HUDEP-2 (cell line): ENCODE data around the gene CPM.
A peak's percentile ranks its signal among the peaks of the same experiment; 100 is the strongest.

Source experiments
- DNase-seq, 76 experiments: peaks; one replicate each; lab custom pipeline; 2025; ENCODE audit not compliant: unreplicated experiment in 76 of 76; lab: John Stamatoyannopoulos, UW

Gene CPM

DNA sequence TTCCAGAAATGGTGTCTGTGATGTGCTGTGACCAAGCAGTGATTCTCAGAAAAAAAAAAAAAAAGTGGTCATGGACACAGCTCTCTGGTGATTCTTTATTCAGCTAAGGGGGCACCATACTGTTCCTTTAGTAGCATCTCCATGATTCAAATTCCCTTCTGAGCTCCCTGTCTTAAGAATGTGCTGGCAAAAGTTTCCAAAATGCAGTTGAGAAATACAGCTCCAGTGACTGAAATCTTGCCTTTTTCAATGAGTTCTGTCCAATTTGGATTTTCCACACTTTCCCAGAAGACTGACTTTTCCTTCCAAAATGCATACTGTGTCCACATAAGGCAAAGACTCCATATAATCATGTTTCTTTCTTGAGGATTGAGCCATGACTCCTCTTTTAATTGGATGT lies 24.3 kb upstream of the CPM start:
- DNase-seq, result no peak

GRCh38 chr12:68956466-68956865 lies 23.5 kb upstream of the CPM start:
- no peak for DNase-seq

- no peak for DNase-seq
These were observed 21.8 kb upstream of the CPM start for GRCh38 chr12:68954811-68955210.

DNA sequence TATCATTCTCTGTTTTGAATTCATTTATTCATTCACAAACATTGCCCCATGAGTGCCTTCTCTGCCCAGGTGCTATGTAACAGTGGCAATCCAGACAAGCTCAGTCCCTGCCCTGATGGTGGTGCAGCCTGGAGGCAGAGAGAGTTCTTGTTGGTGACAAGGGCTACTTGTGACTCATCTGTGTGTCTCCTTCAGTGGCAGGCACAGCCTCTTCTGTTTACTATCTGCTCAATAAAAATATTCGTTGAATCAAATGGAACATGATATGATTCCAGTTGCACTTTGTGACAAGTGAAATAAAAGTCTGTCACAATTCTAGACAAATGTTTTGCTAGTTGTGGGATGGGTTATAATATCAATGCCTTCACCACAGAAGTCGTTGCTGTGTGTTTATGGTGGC lies 20.6 kb upstream of the CPM start:
- no peak for DNase-seq

DNA sequence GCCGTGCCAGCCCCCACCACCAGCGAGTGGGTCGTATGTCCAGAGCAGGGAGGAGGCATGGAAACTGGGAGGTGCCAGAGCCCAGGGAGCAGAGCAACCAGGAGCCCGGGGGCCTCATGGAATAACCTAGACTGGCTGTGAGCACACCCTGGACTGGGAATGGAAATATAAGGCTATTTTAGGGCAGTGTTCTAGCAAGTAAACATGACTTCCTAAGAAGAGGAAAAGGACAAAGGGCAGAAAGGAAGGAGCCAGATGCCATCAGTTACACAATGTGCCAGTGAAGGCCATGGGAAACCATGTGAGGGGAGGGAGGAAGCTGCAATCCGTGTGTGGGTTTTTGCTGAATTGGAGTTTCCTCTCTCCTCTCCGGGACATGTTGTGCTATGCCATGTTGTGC lies 18.7 kb upstream of the CPM start:
- DNase-seq, result no peak

DNA sequence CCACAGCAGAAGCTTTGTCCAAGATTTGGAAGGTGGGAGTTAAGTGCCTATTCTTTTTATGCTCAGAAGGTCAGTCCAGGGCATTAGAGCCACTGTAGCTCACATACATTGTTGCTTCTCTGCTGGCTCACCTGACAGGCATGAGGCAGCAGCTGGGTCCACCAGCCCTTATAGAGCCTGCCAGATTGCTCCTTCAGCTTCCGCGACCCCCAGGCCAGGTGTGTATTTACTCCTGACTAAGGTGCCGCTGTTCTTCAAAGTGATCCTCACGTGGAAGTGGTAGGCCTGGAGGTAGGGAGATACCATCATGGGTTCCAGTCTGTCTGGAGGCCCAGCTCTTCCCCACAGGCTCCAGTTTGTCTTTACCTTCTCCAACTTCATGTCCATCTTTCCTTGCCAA lies 17.5 kb upstream of the CPM start:
- DNase-seq, result no peak

DNA sequence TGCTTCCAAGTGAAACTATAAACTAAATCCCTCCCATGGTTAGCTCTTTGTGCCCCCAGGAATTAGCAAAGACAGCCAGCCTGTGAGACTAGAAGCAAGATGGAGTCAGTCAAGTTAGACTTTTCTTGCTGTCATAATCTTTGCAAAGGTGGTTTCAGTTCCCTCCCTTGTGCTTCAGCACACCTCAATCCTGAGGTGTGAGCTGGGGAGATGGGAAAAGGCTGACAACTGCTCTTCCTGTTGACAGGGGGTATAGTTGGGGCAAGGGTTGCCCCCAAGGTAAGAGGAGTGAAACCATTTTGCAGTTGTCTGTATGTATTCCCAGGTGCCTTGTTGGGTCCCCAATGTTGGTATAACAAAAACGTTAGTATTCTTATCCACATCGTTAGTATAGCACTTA lies 12.3 kb upstream of the CPM start:
- no peak for DNase-seq

- no peak for DNase-seq
These were observed 11.5 kb upstream of the CPM start for GRCh38 chr12:68944296-68945076.

DNA sequence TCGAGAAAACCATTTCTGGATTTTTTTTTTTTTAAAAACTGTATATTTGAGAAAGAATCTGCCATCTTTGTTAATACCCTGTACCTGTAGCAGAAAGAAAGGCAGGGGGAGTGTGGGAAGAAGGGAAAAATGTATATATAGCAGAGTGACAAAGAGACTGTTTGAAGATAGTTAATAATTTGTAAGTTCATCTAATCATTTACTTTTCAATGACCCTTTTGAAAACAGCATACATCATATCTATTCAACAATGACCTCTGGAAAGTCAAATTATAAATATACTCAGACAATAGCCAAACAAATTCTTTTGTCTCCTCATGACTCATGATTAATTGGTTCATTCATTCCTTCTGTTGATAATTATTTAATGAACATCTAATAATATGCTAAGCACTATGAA lies 10.9 kb upstream of the CPM start:
- DNase-seq, result no peak

DNA sequence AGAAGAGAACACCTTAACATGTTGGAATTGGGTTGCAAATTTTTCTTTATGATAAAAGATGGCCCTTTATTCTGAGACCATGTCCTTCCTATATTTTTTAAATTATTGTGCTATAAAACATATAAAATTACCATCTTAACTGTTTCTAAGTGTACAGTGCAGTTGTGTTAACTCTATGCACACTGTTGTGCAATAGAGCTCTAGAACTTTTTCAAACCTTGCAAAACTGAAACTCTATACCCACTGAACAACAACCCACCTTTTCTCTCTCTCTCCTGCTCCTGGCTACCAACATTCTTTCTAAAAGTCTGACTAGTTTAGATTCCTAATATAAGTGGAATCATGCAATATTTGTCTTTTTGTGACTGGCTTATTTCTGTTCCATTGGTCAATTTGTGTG lies 7.8 kb upstream of the CPM start:
- no peak for DNase-seq

- no peak for DNase-seq
These were observed 6.5 kb upstream of the CPM start for GRCh38 chr12:68939505-68939904.

DNA sequence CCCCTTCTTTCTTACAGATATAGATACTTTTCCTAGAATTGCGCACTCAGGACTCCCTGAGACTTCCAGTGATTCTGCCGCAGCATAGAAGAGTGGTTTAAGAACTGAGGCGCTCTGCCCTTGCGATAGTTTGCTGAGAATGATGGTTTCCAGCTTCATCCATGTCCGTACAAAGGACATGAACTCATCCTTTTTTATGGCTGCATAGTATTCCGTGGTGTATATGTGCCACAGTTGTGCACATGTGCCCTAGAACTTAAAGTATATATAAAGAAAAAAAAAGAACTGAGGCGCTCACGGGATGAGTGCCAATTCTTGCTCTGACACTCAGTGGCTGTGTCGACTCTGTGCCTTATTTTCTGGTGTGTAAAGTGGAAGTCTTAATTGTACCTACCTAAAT lies 1.4 kb upstream of the CPM start:
- DNase-seq, result no peak

DNA sequence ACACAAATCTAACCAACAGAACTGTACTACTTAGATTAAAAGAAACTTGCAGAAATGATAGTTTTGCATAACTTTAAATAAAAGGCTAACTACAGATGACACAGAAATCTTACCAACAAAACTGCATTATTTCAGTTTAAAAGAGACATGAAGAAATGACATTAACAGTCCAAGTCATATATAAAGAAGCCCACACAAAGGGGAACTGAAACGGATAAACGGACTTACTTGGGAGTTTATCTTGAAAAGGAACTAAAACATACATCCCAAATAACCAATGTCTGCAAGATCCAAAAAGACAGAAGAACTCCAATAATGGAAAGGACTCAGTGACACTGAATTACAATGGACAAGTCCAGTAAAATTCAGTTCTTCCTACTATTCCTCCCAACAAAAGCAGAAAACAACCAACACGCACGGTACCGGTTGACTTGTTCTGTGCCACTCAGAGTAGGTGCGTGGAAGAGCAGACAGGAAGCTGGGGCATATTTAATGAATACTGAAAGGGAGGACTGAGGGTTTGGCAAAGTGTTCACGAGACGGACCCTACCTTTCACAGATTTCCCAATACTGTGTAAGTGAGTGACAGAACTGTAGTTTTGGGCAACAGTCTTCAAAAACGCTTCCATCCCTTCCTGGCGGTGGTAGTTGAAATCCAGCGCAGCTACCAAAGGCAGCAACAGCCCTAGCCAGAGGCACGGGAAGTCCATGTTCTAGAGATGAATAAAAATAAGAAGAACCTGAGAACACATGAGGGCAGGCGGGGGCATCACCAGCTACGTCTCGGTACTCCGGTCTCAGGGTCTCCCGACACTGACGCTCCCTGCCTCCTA lies 627 bp downstream of the CPM start:
- no peak for DNase-seq

DNA sequence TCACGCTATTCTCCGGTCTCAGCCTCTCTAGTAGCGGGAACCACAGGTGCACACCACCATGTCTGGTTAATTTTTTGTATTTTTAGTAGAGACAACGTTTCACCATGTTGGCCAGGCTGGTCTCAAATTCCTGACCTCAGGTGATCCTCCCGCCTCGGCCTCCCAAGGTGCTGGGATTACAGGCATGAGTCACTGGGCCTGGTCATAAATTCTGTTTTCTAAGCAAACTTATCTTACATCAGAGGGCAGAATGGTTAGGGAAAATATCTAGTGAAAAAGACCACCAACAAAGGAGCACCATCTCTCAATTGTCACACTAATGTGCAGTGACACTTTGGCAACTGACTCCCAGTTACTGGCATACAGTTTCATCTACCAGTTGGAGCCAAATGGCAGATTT lies 2.8 kb downstream of the CPM start:
- no peak for DNase-seq

GRCh38 chr12:68924546-68924945 lies 8.4 kb downstream of the CPM start:
- DNase-seq, result no peak

- DNase-seq, result peak in 2 of 76 experiments; percentile 9 to 12
These were observed 13.3 kb downstream of the CPM start for GRCh38 chr12:68919581-68920239.

- no peak for DNase-seq
These were observed 14.0 kb downstream of the CPM start for GRCh38 chr12:68918960-68919359.

GRCh38 chr12:68915055-68915454 lies 17.9 kb downstream of the CPM start:
- DNase-seq, result no peak

DNA sequence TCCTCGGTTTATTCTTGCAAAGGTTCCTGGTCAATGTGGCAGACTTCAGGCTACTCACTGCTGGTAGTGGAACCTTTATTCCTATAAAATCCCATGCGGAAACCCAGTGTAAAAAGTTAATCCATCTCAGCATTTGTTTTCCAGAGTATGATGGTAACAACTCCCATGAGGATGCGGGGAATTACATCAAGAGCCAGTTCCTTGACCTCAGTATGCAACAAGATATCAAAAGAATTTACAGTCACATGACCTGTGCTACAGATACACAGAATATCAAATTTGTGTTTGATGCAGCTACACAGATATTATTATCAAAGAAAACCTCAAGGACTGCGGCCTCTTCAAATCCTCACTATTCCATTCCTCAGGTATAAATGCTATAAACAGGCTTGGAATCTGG lies 19.3 kb downstream of the CPM start:
- DNase-seq, result no peak

DNA sequence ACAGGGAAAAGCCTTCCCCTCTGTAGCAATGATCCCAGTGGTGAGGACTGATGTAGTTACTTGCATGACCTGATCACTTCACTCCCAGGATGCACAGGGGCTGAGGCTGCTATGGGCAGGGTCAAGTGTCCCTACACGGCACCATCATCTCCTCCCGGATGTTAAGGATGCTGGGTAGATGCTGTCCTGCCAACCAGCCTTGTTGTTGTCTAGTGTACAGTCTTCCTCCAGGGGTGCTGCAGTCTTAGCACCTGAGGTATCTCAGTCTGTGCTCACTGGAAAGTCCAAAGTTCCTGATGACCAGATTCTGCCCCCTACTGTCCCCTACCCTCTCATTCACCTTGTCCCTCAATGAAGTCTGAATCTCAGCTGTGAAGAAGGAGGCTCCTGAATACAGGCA lies 20.1 kb downstream of the CPM start:
- DNase-seq, result no peak

DNA sequence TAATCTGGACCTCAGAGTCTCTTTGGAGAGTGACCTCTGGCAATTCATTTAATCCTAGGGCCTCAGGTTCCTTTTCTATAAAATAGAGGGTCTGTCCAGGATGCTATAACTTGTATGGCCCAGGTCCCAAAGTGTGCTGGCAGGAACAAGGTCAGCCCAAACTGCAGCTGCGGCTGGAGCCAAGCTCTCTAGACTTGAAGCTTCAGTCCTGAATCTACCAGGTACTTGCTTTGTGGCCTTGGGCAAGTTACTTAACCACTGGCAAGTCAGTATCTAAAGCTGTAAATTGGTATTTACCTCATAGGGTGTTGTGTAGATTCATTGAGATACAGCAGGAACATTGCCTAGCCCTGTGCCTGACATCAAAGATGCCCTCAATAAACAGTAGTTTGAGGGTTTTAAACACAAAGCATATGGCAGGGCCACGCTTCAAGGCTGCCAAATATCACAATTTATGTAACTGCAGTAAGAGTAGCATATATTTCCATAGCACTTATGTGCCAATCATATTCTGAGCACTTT lies 21.7 kb downstream of the CPM start:
- no peak for DNase-seq
